Neutrophil (primary cell): ENCODE results near the gene OR8D1.

Experiments
- H3K27ac ChIP-seq: fragments of 200-600 bp; sonication (generic); 2 replicates; pipeline ENCODE4 v1.5.1; 2016; ENCODE audit warnings: mild to moderate bottlenecking, moderate library complexity
- H3K27me3 ChIP-seq: fragments of 200-600 bp; sonication (generic); 2 replicates; pipeline ENCODE4 v1.6.0; 2016; ENCODE audit warnings: mild to moderate bottlenecking
- H3K36me3 ChIP-seq: fragments of 200-600 bp; sonication (generic); 2 replicates; pipeline ENCODE4 v1.5.1; 2017
- H3K4me1 ChIP-seq, 2 experiments: fragments of 200-600 bp in 1 of 2; sonication (generic) in 1 of 2; 1 replicate in 1 of 2; 2 replicates in 1 of 2; pipeline versions ENCODE4 v1.5.1 to v1.6.1; 2013 to 2016; ENCODE audit warnings: low read depth in 1 of 2, low read length in 1 of 2, mild to moderate bottlenecking in 1 of 2, moderate library complexity in 1 of 2; ENCODE audit not compliant: control insufficient read depth in 1 of 2, insufficient read depth in 1 of 2
- H3K4me3 ChIP-seq, 2 experiments: fragments of 200-600 bp in 1 of 2; sonication (generic) in 1 of 2; 1 replicate in 1 of 2; 2 replicates in 1 of 2; pipeline ENCODE4 v1.5.1; 2013 to 2016; ENCODE audit warnings: low read depth in 1 of 2, low read length in 1 of 2, mild to moderate bottlenecking in 1 of 2, moderate library complexity in 1 of 2
- H3K9me3 ChIP-seq: fragments of 200-600 bp; sonication (generic); 2 replicates; pipeline ENCODE4 v1.5.1; 2016
- CTCF ChIP-seq: fragments of 200-600 bp; sonication (generic); IDR thresholded peaks from 2 replicates; pipeline ENCODE4 v1.5.1; 2016; ENCODE audit warnings: antibody characterized with exemption

OR8D1 gene

GRCh38 chr11:124307093-124307492, 6.7 kb downstream of the OR8D1 start:
- Histone ChIP-seq H3K4me1 (no peaks in the 10 kb centered on the region), H3K36me3 (no peaks in the 10 kb centered on the region), H3K4me3 (no peak overlapping the region), H3K9me3 (no peaks in the 10 kb centered on the region), H3K27me3 (no peaks in the 10 kb centered on the region), H3K27ac (no peak overlapping the region)
- TF ChIP-seq CTCF = no peak

- Histone ChIP-seq H3K4me3 (no peak overlapping the region), H3K27ac (no peak overlapping the region), H3K9me3 (no peaks in the 10 kb centered on the region), H3K27me3 (no peaks in the 10 kb centered on the region), H3K36me3 (no peaks in the 10 kb centered on the region), H3K4me1 (no peaks in the 10 kb centered on the region)
- no peak for TF ChIP-seq CTCF
Observed at GRCh38 chr11:124302347-124303125, 11.2 kb downstream of the OR8D1 start.

- Histone ChIP-seq H3K4me1 (no peaks in the 10 kb centered on the region), H3K9me3 (no peaks in the 10 kb centered on the region), H3K27ac (no peak overlapping the region), H3K4me3 (no peak overlapping the region), H3K27me3 (no peaks in the 10 kb centered on the region), H3K36me3 (no peaks in the 10 kb centered on the region)
- no peak for TF ChIP-seq CTCF
Observed at GRCh38 chr11:124301548-124301947, 12.2 kb downstream of the OR8D1 start.

- TF ChIP-seq CTCF = no peak
- H3K9me3 ChIP-seq = no peaks in the 10 kb centered on the region
- H3K4me3 ChIP-seq = no peak overlapping the region
- H3K4me1 ChIP-seq = no peaks in the 10 kb centered on the region
- no peaks in the 10 kb centered on the region for H3K27me3 ChIP-seq
- H3K27ac ChIP-seq = no peak overlapping the region
- H3K36me3 ChIP-seq = no peaks in the 10 kb centered on the region
Observed at GRCh38 chr11:124297921-124298320, 15.8 kb downstream of the OR8D1 start.

GRCh38 chr11:124296016-124296415, 17.7 kb downstream of the OR8D1 start:
- no peaks in the 10 kb centered on the region for H3K36me3 ChIP-seq
- H3K27me3 ChIP-seq = no peaks in the 10 kb centered on the region
- H3K4me1 ChIP-seq = no peaks in the 10 kb centered on the region
- H3K4me3 ChIP-seq = no peak overlapping the region
- no peak overlapping the region for H3K27ac ChIP-seq
- TF ChIP-seq CTCF = no peak
- no peaks in the 10 kb centered on the region for H3K9me3 ChIP-seq
